ENCODE results near the gene AGPAT4.

The AGPAT4 gene

DNA sequence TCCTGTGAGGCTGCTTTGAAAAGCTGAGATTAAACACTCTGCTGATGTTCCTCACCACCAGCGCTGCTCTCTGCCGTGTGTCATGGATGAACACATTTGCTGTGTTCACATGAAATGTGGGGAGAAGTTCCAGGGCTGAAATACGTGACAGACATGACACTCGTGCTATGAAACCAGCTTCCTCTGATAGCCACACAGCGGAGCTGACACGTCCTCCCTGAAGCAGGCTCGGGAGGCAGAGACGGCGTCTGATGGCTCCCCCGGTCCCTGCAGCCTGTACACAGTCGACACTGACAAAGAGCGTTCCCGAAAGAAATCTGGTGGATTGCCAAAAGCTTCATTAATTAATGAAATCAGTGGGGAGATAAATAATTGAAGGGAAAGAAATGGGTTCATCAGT is 17.5 kb downstream of the AGPAT4 start:
- Mint-ChIP-seq H3K9me3 (no peaks in the 10 kb centered on the region), H3K36me3 (ENCODE audit: low read depth) (peaks cover 42% of the 10 kb centered on the region), H3K4me3 (no peak overlapping the region), H3K27ac (peak overlapping the region in 1 of 3 experiments; percentile 93), H3K27me3 (ENCODE audit: low read depth) (no peaks in the 10 kb centered on the region), H3K4me1 (peaks cover 28% of the 10 kb centered on the region)
- no peak for TF ChIP-seq CTCF (IDR thresholded peaks at IDR 0.05; ENCODE audit: unreplicated experiment in 3 of 3)

- Mint-ChIP-seq H3K36me3 (ENCODE audit: low read depth) (peaks cover 40% of the 10 kb centered on the region), H3K4me1 (peaks cover 28% of the 10 kb centered on the region), H3K27me3 (ENCODE audit: low read depth) (no peaks in the 10 kb centered on the region), H3K27ac (no peak overlapping the region), H3K9me3 (peaks cover 4% of the 10 kb centered on the region), H3K4me3 (no peak overlapping the region)
- no peak for TF ChIP-seq CTCF (IDR thresholded peaks at IDR 0.05; ENCODE audit: unreplicated experiment in 3 of 3)
Observed at GRCh38 chr6:161255518-161255917, 18.3 kb downstream of the AGPAT4 start.

DNA sequence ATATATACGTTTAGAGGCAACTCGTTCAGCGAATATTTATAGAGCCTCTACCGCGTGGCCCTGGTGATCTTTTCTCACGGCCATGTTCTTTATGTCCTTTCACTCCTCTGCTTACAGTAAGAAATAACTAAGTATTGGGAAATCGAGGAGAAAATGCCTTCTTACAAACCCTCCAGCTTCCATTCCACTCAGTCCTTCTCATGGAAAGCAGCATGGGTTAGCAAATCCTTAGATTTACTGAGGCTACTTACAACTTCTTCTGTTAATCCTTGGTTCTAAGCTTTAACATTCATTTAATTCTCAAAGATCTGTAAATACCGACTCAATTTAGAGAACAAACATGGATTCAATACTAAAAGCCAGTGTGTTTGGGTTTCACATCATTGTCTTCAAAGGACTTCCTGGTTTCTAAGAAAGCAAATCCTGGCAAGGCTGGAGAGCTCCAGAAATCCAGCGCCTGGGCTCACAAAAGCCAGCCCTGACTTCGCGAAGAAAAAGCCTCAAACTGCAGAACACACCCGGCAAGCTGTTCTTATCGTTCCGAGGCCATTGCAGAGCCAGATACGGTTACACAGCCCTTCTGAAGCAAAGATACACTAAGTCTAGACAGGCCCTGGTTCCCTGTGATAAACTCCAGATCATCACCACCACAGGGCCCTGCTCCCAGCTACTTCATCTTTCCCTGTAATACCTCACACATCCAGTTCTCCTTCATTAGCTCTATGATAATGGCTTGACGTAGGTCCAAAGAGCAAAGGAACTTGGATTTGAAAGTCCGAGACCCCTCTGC is 19.2 kb downstream of the AGPAT4 start:
- Mint-ChIP-seq H3K9me3 (peaks cover 4% of the 10 kb centered on the region), H3K4me3 (no peak overlapping the region), H3K27ac (peak overlapping the region in 1 of 3 experiments; percentile 50)

DNA sequence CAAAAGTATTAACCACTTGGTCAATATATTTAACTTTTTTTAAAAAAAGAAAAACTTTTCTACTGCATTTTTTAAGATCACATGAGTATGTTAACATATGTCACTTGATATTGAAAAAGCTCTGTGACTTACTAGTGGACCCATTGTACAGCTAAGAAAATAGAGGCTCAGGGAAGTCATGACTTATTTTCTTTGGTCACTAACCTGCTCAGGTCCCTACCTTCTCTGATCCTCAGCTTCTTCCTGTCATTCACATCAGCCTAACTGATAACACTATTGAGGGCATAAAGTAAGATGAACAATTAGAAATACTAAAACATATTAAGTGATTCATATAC is 19.8 kb downstream of the AGPAT4 start:
- peaks cover 7% of the 10 kb centered on the region for H3K9me3 Mint-ChIP-seq
- H3K36me3 Mint-ChIP-seq (ENCODE audit: low read depth): peaks cover 40% of the 10 kb centered on the region
- no peak for TF ChIP-seq CTCF (IDR thresholded peaks at IDR 0.05; ENCODE audit: unreplicated experiment in 3 of 3)
- H3K4me1 Mint-ChIP-seq: peaks cover 28% of the 10 kb centered on the region
- H3K27ac Mint-ChIP-seq: no peak overlapping the region
- no peaks in the 10 kb centered on the region for H3K27me3 Mint-ChIP-seq (ENCODE audit: low read depth)
- no peak overlapping the region for H3K4me3 Mint-ChIP-seq

More for the DNA sequence above, 19.2 kb downstream of the AGPAT4 start:
- Mint-ChIP-seq H3K27me3 (ENCODE audit: low read depth) (no peaks in the 10 kb centered on the region), H3K4me1 (peaks cover 28% of the 10 kb centered on the region), H3K36me3 (ENCODE audit: low read depth) (peaks cover 39% of the 10 kb centered on the region)
- TF ChIP-seq CTCF (IDR thresholded peaks at IDR 0.05; ENCODE audit: unreplicated experiment in 3 of 3): no peak

GRCh38 chr6:161251345-161251744 is 22.5 kb downstream of the AGPAT4 start:
- peaks cover 12% of the 10 kb centered on the region for H3K9me3 Mint-ChIP-seq
- H3K27me3 Mint-ChIP-seq (ENCODE audit: low read depth): peaks cover 4% of the 10 kb centered on the region
- H3K4me3 Mint-ChIP-seq: no peak overlapping the region
- no peak for TF ChIP-seq CTCF (IDR thresholded peaks at IDR 0.05; ENCODE audit: unreplicated experiment in 3 of 3)
- H3K4me1 Mint-ChIP-seq: peaks cover 16% of the 10 kb centered on the region
- peaks cover 41% of the 10 kb centered on the region for H3K36me3 Mint-ChIP-seq (ENCODE audit: low read depth)
- no peak overlapping the region for H3K27ac Mint-ChIP-seq

DNA sequence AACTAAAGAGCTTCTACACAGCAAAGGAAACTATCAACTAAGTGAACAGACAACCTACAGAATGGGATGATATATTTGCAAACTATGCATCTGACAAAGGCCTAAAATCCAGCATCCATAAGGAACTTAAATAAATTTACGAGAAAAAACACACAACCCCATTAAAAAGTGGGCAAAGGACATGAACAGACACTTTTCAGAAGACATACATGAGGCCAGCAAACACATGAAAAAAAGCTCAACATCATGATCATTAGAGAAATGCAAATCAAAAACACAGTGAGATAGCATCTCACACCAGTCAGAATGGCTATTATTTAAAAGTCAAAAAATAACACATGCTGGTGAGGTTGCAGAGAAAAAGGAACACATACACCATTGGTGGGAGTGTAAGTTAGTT is 24.5 kb downstream of the AGPAT4 start:
- Mint-ChIP-seq H3K4me1 (peaks cover 7% of the 10 kb centered on the region), H3K9me3 (peaks cover 12% of the 10 kb centered on the region), H3K27ac (no peak overlapping the region), H3K4me3 (no peak overlapping the region), H3K36me3 (ENCODE audit: low read depth) (peaks cover 33% of the 10 kb centered on the region), H3K27me3 (ENCODE audit: low read depth) (peaks cover 4% of the 10 kb centered on the region)
- no peak for TF ChIP-seq CTCF (IDR thresholded peaks at IDR 0.05; ENCODE audit: unreplicated experiment in 3 of 3)
